ENCODE results near the gene AGBL1. TPM values are rescaled to one million over a fixed set of nuclear protein-coding genes. Genes with fewer than 3 reads are reported as not detected.
"Not testable (repeated sequence)": the region's sequence is repeated elsewhere in the genome, so short reads cannot be mapped to it uniquely, and the experiment has no call there.

The AGBL1 gene
- total RNA-seq, 1 donor from 2014 or later, result not detected

- DNase-seq (ENCODE audit: low read depth in 2 of 2), result no peak
Observed at GRCh38 chr15:86916671-86917360, 837.1 kb downstream of the AGBL1 start.

GRCh38 chr15:86917361-86917671, 837.6 kb downstream of the AGBL1 start:
- no peak for DNase-seq (ENCODE audit: low read depth in 2 of 2)

GRCh38 chr15:86919581-86919980, 839.9 kb downstream of the AGBL1 start:
- DNase-seq (ENCODE audit: low read depth in 2 of 2), result no peak

GRCh38 chr15:86929461-86929860, 849.8 kb downstream of the AGBL1 start:
- no peak for DNase-seq (ENCODE audit: low read depth in 2 of 2)

- DNase-seq (ENCODE audit: low read depth in 2 of 2), result no peak
Observed at GRCh38 chr15:86932456-86932855, 852.8 kb downstream of the AGBL1 start.

GRCh38 chr15:86935841-86936240, 856.2 kb downstream of the AGBL1 start:
- DNase-seq (ENCODE audit: low read depth in 2 of 2), result no peak

GRCh38 chr15:86942285-86942684, 862.6 kb downstream of the AGBL1 start:
- no peak for DNase-seq (ENCODE audit: low read depth in 2 of 2)

GRCh38 chr15:86948719-86949118, 869.0 kb downstream of the AGBL1 start:
- no peak for DNase-seq (ENCODE audit: low read depth in 2 of 2)

- DNase-seq (ENCODE audit: low read depth in 2 of 2), result no peak
Observed at GRCh38 chr15:86959254-86959653, 879.6 kb downstream of the AGBL1 start.

- DNase-seq (ENCODE audit: low read depth in 2 of 2), result no peak
Observed at GRCh38 chr15:86961669-86962068, 882.0 kb downstream of the AGBL1 start.

GRCh38 chr15:86964271-86964670, 884.6 kb downstream of the AGBL1 start:
- DNase-seq (ENCODE audit: low read depth in 2 of 2), result no peak

- DNase-seq (ENCODE audit: low read depth in 2 of 2), result no peak
Observed at GRCh38 chr15:86968244-86968643, 888.6 kb downstream of the AGBL1 start.

GRCh38 chr15:86969364-86969763, 889.7 kb downstream of the AGBL1 start:
- DNase-seq (ENCODE audit: low read depth in 2 of 2), result no peak

- no peak for DNase-seq (ENCODE audit: low read depth in 2 of 2)
Observed at GRCh38 chr15:86973284-86973844, 893.7 kb downstream of the AGBL1 start.

GRCh38 chr15:86988033-86988432, 908.4 kb downstream of the AGBL1 start:
- DNase-seq (ENCODE audit: low read depth in 2 of 2), result no peak

- DNase-seq (ENCODE audit: low read depth in 2 of 2), result no peak
Observed at GRCh38 chr15:87021751-87022150, 942.1 kb downstream of the AGBL1 start.

GRCh38 chr15:87031540-87032230, 952.0 kb downstream of the AGBL1 start:
- DNase-seq (ENCODE audit: low read depth in 2 of 2), result no peak

- DNase-seq (ENCODE audit: low read depth in 2 of 2), result no peak
Observed at GRCh38 chr15:87032295-87032694, 952.6 kb downstream of the AGBL1 start.

GRCh38 chr15:87033056-87033455, 953.4 kb downstream of the AGBL1 start:
- DNase-seq (ENCODE audit: low read depth in 2 of 2), result no peak

- DNase-seq (ENCODE audit: low read depth in 2 of 2), result no peak
Observed at GRCh38 chr15:87034886-87035285, 955.2 kb downstream of the AGBL1 start.

- DNase-seq (ENCODE audit: low read depth in 2 of 2), result no peak
Observed at GRCh38 chr15:87038404-87038803, 958.7 kb downstream of the AGBL1 start.

- not testable (repeated sequence) for DNase-seq (ENCODE audit: low read depth in 2 of 2)
Observed at GRCh38 chr15:87042619-87043018, 962.9 kb downstream of the AGBL1 start.

GRCh38 chr15:87045746-87046145, 966.1 kb downstream of the AGBL1 start:
- no peak for DNase-seq (ENCODE audit: low read depth in 2 of 2)

Measured in lung microvascular endothelial cell (primary cell).